HEK293 (cell line): Measurements from ENCODE around the gene MSTN.
"Not testable (repeated sequence)": the region's sequence is repeated elsewhere in the genome, so short reads cannot be mapped to it uniquely, and the experiment has no call there.

Source experiments
- CTCF ChIA-PET: fragments of 350-600 bp; formaldehyde crosslinking; extraction: SDS; loops from one replicate; lab custom pipeline; 2021; ENCODE audit warnings: antibody characterized with exemption; lab: Yijun Ruan, JAX
- POLR2A ChIA-PET: fragments of 300-600 bp; formaldehyde crosslinking; extraction: SDS; loops from one replicate; lab custom pipeline; 2020; ENCODE audit warnings: antibody characterized with exemption, inconsistent platforms; lab: Yijun Ruan, JAX
- H3K27ac ChIP-seq: fragments of 200-500 bp; sonication (Bioruptor generic); 2 replicates; pipeline ENCODE4 v1.5.1; 2014; ENCODE audit warnings: low read depth, low read length, control low read depth, inconsistent platforms; ENCODE audit errors: extremely low read depth
- H3K36me3 ChIP-seq, 2 experiments: fragments of 200-500 bp in 1 of 2; sonication (Bioruptor generic) in 1 of 2; 1 replicate in 1 of 2; 2 replicates in 1 of 2; pipeline ENCODE4 v1.5.1; 2014 to 2017; ENCODE audit warnings: inconsistent platforms in 2 of 2, low read length in 2 of 2; ENCODE audit not compliant: control insufficient read depth in 2 of 2, insufficient read depth in 1 of 2
- H3K4me1 ChIP-seq: fragments of 200-500 bp; sonication (Bioruptor generic); 2 replicates; pipeline ENCODE4 v1.5.1; 2014; ENCODE audit warnings: mild to moderate bottlenecking, low read length, inconsistent platforms; ENCODE audit not compliant: control insufficient read depth, insufficient read depth
- H3K4me3 ChIP-seq: 2 replicates; pipeline ENCODE4 v1.5.1; 2011; ENCODE audit warnings: low read depth, mild to moderate bottlenecking, control low read depth, low read length, moderate library complexity
- H3K9me3 ChIP-seq: fragments of 200-500 bp; sonication (Bioruptor generic); 2 replicates; pipeline ENCODE4 v1.5.1; 2014; ENCODE audit warnings: low read depth, low read length, inconsistent platforms; ENCODE audit not compliant: control insufficient read depth, insufficient read depth
- ZNF707 ChIP-seq: fragments of 450-650 bp; formaldehyde crosslinking; IDR thresholded peaks from 2 replicates; pipeline ENCODE4 v1.5.1; 2016; ENCODE audit warnings: missing biosample characterization, missing genetic modification characterization

The MSTN gene

GRCh38 chr2:190015969-190016368 is 46.6 kb downstream of the MSTN start:
- not testable (repeated sequence) for H3K9me3 ChIP-seq, H3K4me1 ChIP-seq, H3K36me3 ChIP-seq, H3K27ac ChIP-seq
- peak; percentile 82 for TF ChIP-seq ZNF707
- TF ChIP-seq, all 188 proteins: peak for 1; not testable (repeated sequence) for 187
- H3K4me3 ChIP-seq, CTCF ChIA-PET, POLR2A ChIA-PET: not testable (repeated sequence)
